Measurements from ENCODE around the gene COLEC12.

GRCh38 chr18:306608-307255, 193.8 kb downstream of the COLEC12 start:
- TF ChIP-seq, protein P1, sequence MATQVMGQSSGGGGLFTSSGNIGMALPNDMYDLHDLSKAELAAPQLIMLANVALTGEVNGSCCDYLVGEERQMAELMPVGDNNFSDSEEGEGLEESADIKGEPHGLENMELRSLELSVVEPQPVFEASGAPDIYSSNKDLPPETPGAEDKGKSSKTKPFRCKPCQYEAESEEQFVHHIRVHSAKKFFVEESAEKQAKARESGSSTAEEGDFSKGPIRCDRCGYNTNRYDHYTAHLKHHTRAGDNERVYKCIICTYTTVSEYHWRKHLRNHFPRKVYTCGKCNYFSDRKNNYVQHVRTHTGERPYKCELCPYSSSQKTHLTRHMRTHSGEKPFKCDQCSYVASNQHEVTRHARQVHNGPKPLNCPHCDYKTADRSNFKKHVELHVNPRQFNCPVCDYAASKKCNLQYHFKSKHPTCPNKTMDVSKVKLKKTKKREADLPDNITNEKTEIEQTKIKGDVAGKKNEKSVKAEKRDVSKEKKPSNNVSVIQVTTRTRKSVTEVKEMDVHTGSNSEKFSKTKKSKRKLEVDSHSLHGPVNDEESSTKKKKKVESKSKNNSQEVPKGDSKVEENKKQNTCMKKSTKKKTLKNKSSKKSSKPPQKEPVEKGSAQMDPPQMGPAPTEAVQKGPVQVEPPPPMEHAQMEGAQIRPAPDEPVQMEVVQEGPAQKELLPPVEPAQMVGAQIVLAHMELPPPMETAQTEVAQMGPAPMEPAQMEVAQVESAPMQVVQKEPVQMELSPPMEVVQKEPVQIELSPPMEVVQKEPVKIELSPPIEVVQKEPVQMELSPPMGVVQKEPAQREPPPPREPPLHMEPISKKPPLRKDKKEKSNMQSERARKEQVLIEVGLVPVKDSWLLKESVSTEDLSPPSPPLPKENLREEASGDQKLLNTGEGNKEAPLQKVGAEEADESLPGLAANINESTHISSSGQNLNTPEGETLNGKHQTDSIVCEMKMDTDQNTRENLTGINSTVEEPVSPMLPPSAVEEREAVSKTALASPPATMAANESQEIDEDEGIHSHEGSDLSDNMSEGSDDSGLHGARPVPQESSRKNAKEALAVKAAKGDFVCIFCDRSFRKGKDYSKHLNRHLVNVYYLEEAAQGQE (IDR thresholded peaks at IDR 0.05; ENCODE audit: insufficient read depth in 1 of 2, low read depth in 2 of 2, low read length in 1 of 2), result no peak
- TF ChIP-seq POLR2AphosphoS5 (IDR thresholded peaks at IDR 0.05; ENCODE audit: low read depth, low read length) (no peak), CTCF (IDR thresholded peaks at IDR 0.05) (no peak), TCF7L2 (IDR thresholded peaks at IDR 0.05; ENCODE audit: low read depth, low read length) (no peak)

Measured in Panc1 (cell line).